MM.1S (cell line): Measurements from ENCODE around the gene COL3A1.

Experiments
- DNase-seq: peaks from one replicate; pipeline ENCODE4 v3.0.0-alpha.2; 2015
- H2AFZ ChIP-seq: fragments of 300-600 bp; sonication (generic); 2 replicates; pipeline ENCODE4 v1.6.0; 2016; ENCODE audit warnings: antibody characterized with exemption, low read length
- H3F3A ChIP-seq: fragments of 300-600 bp; sonication (generic); 2 replicates; pipeline ENCODE4 v1.6.1; 2016; ENCODE audit warnings: mild to moderate bottlenecking, antibody characterized with exemption, low read length, moderate library complexity, mixed read lengths; ENCODE audit not compliant: insufficient read depth
- H3K27ac ChIP-seq: fragments of 300-600 bp; sonication (generic); 2 replicates; pipeline ENCODE4 v1.5.1; 2016; ENCODE audit warnings: mild to moderate bottlenecking, low read length
- H3K27me3 ChIP-seq: fragments of 300-600 bp; sonication (generic); replicated peaks from 2 replicates; pipeline ENCODE4 v1.6.0; 2016; ENCODE audit warnings: low read length; ENCODE audit not compliant: insufficient read depth
- H3K36me3 ChIP-seq: fragments of 300-600 bp; sonication (generic); replicated peaks from 2 replicates; pipeline ENCODE4 v1.6.1; 2016; ENCODE audit warnings: mild to moderate bottlenecking, low read length, mixed read lengths; ENCODE audit not compliant: insufficient read depth
- H3K4me1 ChIP-seq: fragments of 300-600 bp; sonication (generic); 2 replicates; pipeline ENCODE4 v1.6.1; 2016; ENCODE audit warnings: low read length, mixed read lengths
- H3K4me2 ChIP-seq: fragments of 300-600 bp; sonication (generic); 2 replicates; pipeline ENCODE4 v1.6.0; 2016; ENCODE audit warnings: low read depth, low read length
- H3K4me3 ChIP-seq: fragments of 300-600 bp; sonication (generic); 2 replicates; pipeline ENCODE4 v1.5.1; 2016; ENCODE audit warnings: low read length, mixed read lengths
- H3K79me2 ChIP-seq: fragments of 300-600 bp; sonication (generic); 2 replicates; pipeline ENCODE4 v1.6.1; 2016; ENCODE audit warnings: mixed run types, low read length, mixed read lengths
- H3K9ac ChIP-seq: fragments of 300-600 bp; sonication (generic); 2 replicates; pipeline ENCODE4 v1.6.1; 2016; ENCODE audit warnings: low read length, mixed read lengths
- H3K9me2 ChIP-seq: fragments of 300-600 bp; sonication (generic); replicated peaks from 2 replicates; pipeline ENCODE4 v1.6.1; 2016; ENCODE audit warnings: mild to moderate bottlenecking, low read length, mixed read lengths; ENCODE audit not compliant: insufficient read depth
- H3K9me3 ChIP-seq: fragments of 300-600 bp; sonication (generic); replicated peaks from 2 replicates; pipeline ENCODE4 v1.6.1; 2016; ENCODE audit warnings: mild to moderate bottlenecking, low read length, mixed read lengths; ENCODE audit not compliant: insufficient read depth
- H4K20me1 ChIP-seq: fragments of 300-600 bp; sonication (generic); 2 replicates; pipeline ENCODE4 v1.6.1; 2016; ENCODE audit warnings: mild to moderate bottlenecking, low read length, moderate library complexity, mixed read lengths; ENCODE audit not compliant: insufficient read depth
- CTCF ChIP-seq: fragments of 300-600 bp; sonication (generic); IDR thresholded peaks from 2 replicates; pipeline ENCODE4 v1.5.1; 2016; ENCODE audit warnings: antibody characterized with exemption, low read length, mixed read lengths
- EZH2 ChIP-seq: fragments of 300-600 bp; sonication (generic); optimal IDR thresholded peaks from 2 replicates; pipeline ENCODE3; 2017; ENCODE audit warnings: low read depth, mild to moderate bottlenecking, antibody characterized with exemption, low read length, mixed read lengths
- EZH2phosphoT487 ChIP-seq: fragments of 300-600 bp; sonication (generic); IDR thresholded peaks from 2 replicates; pipeline ENCODE4 v1.6.1; 2018; ENCODE audit warnings: antibody characterized with exemption, low read length

The COL3A1 gene

GRCh38 chr2:188983427-188984064 lies 9.4 kb downstream of the COL3A1 start:
- Histone ChIP-seq H3K79me2 (no peaks in the 10 kb centered on the region), H4K20me1 (no peaks in the 10 kb centered on the region), H3K4me1 (no peaks in the 10 kb centered on the region), H3K27me3 (no peaks in the 10 kb centered on the region), H3K4me2 (no peak overlapping the region), H3K36me3 (no peaks in the 10 kb centered on the region), H3K9ac (no peak overlapping the region), H3F3A (no peaks in the 10 kb centered on the region), H3K4me3 (no peak overlapping the region), H3K9me2 (no peaks in the 10 kb centered on the region), H3K27ac (no peak overlapping the region), H2AFZ (no peak overlapping the region), H3K9me3 (no peaks in the 10 kb centered on the region)
- no peak for TF ChIP-seq CTCF
- no peak for DNase-seq

GRCh38 chr2:188984065-188984491 lies 9.9 kb downstream of the COL3A1 start:
- Histone ChIP-seq H3K27ac (no peak overlapping the region), H3K4me2 (no peak overlapping the region), H2AFZ (no peak overlapping the region), H3K9me3 (no peaks in the 10 kb centered on the region), H3K9me2 (no peaks in the 10 kb centered on the region), H3K79me2 (no peaks in the 10 kb centered on the region), H3F3A (no peaks in the 10 kb centered on the region), H3K36me3 (no peaks in the 10 kb centered on the region), H3K4me1 (no peaks in the 10 kb centered on the region), H3K4me3 (no peak overlapping the region), H3K27me3 (no peaks in the 10 kb centered on the region), H4K20me1 (no peaks in the 10 kb centered on the region), H3K9ac (no peak overlapping the region)
- no peak for DNase-seq
- TF ChIP-seq CTCF (no peak), EZH2 (no peak), EZH2phosphoT487 (no peak)

- Histone ChIP-seq H3F3A (no peaks in the 10 kb centered on the region), H3K9me2 (no peaks in the 10 kb centered on the region), H3K9ac (no peak overlapping the region), H3K4me2 (no peak overlapping the region), H3K27me3 (no peaks in the 10 kb centered on the region), H3K36me3 (no peaks in the 10 kb centered on the region), H3K4me1 (no peaks in the 10 kb centered on the region), H2AFZ (no peak overlapping the region), H3K79me2 (no peaks in the 10 kb centered on the region), H4K20me1 (no peaks in the 10 kb centered on the region), H3K27ac (no peak overlapping the region), H3K4me3 (no peak overlapping the region), H3K9me3 (no peaks in the 10 kb centered on the region)
- DNase-seq: no peak
- no peak for TF ChIP-seq CTCF
- TF ChIP-seq EZH2phosphoT487: no peak
- TF ChIP-seq EZH2: no peak
Observed at GRCh38 chr2:188984680-188985079, 10.5 kb downstream of the COL3A1 start.
